GM12801 (cell line): Measurements from ENCODE around the gene HBA1.

ENCODE experiments used
- CTCF ChIP-seq: IDR thresholded peaks from one replicate; pipeline ENCODE4 v1.5.1; 2011; ENCODE audit warnings: control low read depth; ENCODE audit not compliant: insufficient read length; ENCODE audit errors: extremely low read depth

The HBA1 gene

GRCh38 chr16:175011-175949 is 1.2 kb upstream of the HBA1 start:
- TF ChIP-seq CTCF = no peak

GRCh38 chr16:177394-177822 is 928 bp downstream of the HBA1 start:
- no peak for TF ChIP-seq CTCF

GRCh38 chr16:177981-178667 is 1.6 kb downstream of the HBA1 start:
- no peak for TF ChIP-seq CTCF

- TF ChIP-seq CTCF = no peak
Observed at GRCh38 chr16:178668-179015, 2.2 kb downstream of the HBA1 start.

- no peak for TF ChIP-seq CTCF
Observed at GRCh38 chr16:179211-180092, 3.0 kb downstream of the HBA1 start.

DNA sequence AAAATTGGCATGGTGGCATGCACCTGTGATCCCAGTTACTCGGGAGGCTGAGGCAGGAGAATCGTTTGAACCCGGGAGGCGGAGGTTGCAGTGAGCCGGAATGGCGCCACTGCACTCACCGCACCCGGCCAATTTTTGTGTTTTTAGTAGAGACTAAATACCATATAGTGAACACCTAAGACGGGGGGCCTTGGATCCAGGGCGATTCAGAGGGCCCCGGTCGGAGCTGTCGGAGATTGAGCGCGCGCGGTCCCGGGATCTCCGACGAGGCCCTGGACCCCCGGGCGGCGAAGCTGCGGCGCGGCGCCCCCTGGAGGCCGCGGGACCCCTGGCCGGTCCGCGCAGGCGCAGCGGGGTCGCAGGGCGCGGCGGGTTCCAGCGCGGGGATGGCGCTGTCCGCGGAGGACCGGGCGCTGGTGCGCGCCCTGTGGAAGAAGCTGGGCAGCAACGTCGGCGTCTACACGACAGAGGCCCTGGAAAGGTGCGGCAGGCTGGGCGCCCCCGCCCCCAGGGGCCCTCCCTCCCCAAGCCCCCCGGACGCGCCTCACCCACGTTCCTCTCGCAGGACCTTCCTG is 3.7 kb downstream of the HBA1 start, which contains the start of gene HBQ1:
HBQ1 (plus strand) TSS at position 359 of the 575 bp plus-strand sequence; CDS start at position 387, 28 bp downstream.
- TF ChIP-seq CTCF = no peak
